SK-N-SH (cell line): ENCODE results near the gene TPMT. TPM values are rescaled to one million over a fixed set of nuclear protein-coding genes. Genes with fewer than 3 reads are reported as not detected.

Experiments
- CTCF ChIA-PET: fragments of 300-600, 350-600 bp; formaldehyde crosslinking; extraction: SDS; loops from one replicate; lab custom pipeline; 2021; lab: Yijun Ruan, JAX
- POLR2A ChIA-PET: fragments of 350-600 bp; sonication (Branson Sonifier 250); formaldehyde crosslinking; extraction: SDS; loops from one replicate; lab custom pipeline; 2020; ENCODE audit warnings: antibody characterized with exemption, inconsistent platforms; lab: Yijun Ruan, JAX
- DNase-seq: peaks from one replicate; pipeline ENCODE4 v3.0.0; 2012
- H2AFZ ChIP-seq: fragments of 200-600 bp; sonication (generic); 2 replicates; pipeline ENCODE4 v1.8.1; 2016; ENCODE audit warnings: antibody characterized with exemption, mild to moderate bottlenecking, low read depth
- H3F3A ChIP-seq: fragments of 200-600 bp; sonication (generic); replicated peaks from 2 replicates; pipeline ENCODE3; 2016; ENCODE audit warnings: antibody characterized with exemption, mild to moderate bottlenecking; ENCODE audit not compliant: insufficient read depth
- H3K27ac ChIP-seq, 2 experiments: fragments of 200-500 bp in 1 of 2; fragments of 200-600 bp in 1 of 2; sonication (Bioruptor generic) in 1 of 2; sonication (generic), shearing (Covaris generic) in 1 of 2; 2 replicates each; pipeline versions ENCODE4 v1.5.1 to v1.6.1; 2014 to 2016; ENCODE audit warnings: low read depth in 2 of 2, inconsistent platforms in 1 of 2, low read length in 1 of 2, mild to moderate bottlenecking in 1 of 2, mixed read lengths in 1 of 2
- H3K27me3 ChIP-seq: fragments of 200-600 bp; sonication (generic), shearing (Covaris generic); 2 replicates; pipeline ENCODE4 v1.6.1; 2016; ENCODE audit warnings: mixed run types; ENCODE audit not compliant: insufficient read depth
- H3K36me3 ChIP-seq, 2 experiments: fragments of 200-500 bp in 1 of 2; fragments of 200-600 bp in 1 of 2; sonication (Bioruptor generic) in 1 of 2; sonication (generic) in 1 of 2; replicated peaks in 1 of 2; 2 replicates each; pipeline versions ENCODE3 to v1.5.1; 2014 to 2016; ENCODE audit warnings: low read length in 1 of 2, mild to moderate bottlenecking in 1 of 2; ENCODE audit not compliant: insufficient read depth in 2 of 2, control insufficient read depth in 1 of 2
- H3K4me1 ChIP-seq, 2 experiments: fragments of 200-500 bp in 1 of 2; fragments of 200-600 bp in 1 of 2; sonication (Bioruptor generic) in 1 of 2; sonication (generic), shearing (Covaris generic) in 1 of 2; 2 replicates each; pipeline versions ENCODE4 v1.5.1 to v1.6.1; 2014 to 2016; ENCODE audit warnings: low read depth in 1 of 2, low read length in 1 of 2, mixed run types in 1 of 2; ENCODE audit not compliant: insufficient read depth in 2 of 2, control insufficient read depth in 1 of 2
- H3K4me2 ChIP-seq: fragments of 200-600 bp; sonication (generic), shearing (Covaris generic); 2 replicates; pipeline ENCODE4 v1.6.1; 2017; ENCODE audit warnings: mixed run types
- H3K4me3 ChIP-seq, 2 experiments: fragments of 200-500 bp in 1 of 2; fragments of 200-600 bp in 1 of 2; sonication (Bioruptor generic) in 1 of 2; sonication (generic), shearing (Covaris generic) in 1 of 2; 2 replicates each; pipeline versions ENCODE4 v1.5.1 to v1.8.1; 2014 to 2016; ENCODE audit warnings: low read depth in 2 of 2, inconsistent platforms in 1 of 2, low read length in 1 of 2, mild to moderate bottlenecking in 1 of 2, mixed read lengths in 1 of 2, moderate library complexity in 1 of 2
- H3K79me2 ChIP-seq: fragments of 200-600 bp; sonication (generic); 2 replicates; pipeline ENCODE4 v1.8.1; 2017; ENCODE audit warnings: mild to moderate bottlenecking; ENCODE audit not compliant: insufficient read depth
- H3K9ac ChIP-seq: fragments of 200-600 bp; sonication (generic); 2 replicates; pipeline ENCODE4 v1.6.1; 2017; ENCODE audit warnings: mixed run types
- H3K9me2 ChIP-seq: fragments of 200-600 bp; sonication (generic); 2 replicates; pipeline ENCODE4 v1.6.1; 2017; ENCODE audit warnings: mixed run types
- H3K9me3 ChIP-seq: fragments of 200-600 bp; sonication (generic); 2 replicates; pipeline ENCODE4 v1.6.1; 2017; ENCODE audit warnings: mixed run types, mild to moderate bottlenecking, moderate library complexity
- H4K20me1 ChIP-seq: fragments of 200-600 bp; sonication (generic); 2 replicates; pipeline ENCODE4 v1.6.1; 2017; ENCODE audit warnings: mild to moderate bottlenecking, mixed run types; ENCODE audit not compliant: insufficient read depth
- ELF1 ChIP-seq: IDR thresholded peaks from 2 replicates; pipeline ENCODE4 v1.4.0; 2012
- FOSL2 ChIP-seq: IDR thresholded peaks from 2 replicates; pipeline ENCODE4 v1.4.0; 2012; ENCODE audit warnings: low read depth, mild to moderate bottlenecking, moderate library complexity, borderline replicate concordance
- JUND ChIP-seq: IDR thresholded peaks from 2 replicates; pipeline ENCODE4 v1.4.0; 2012
- POLR2AphosphoS5 ChIP-seq: IDR thresholded peaks from 2 replicates; pipeline ENCODE4 v1.6.1; 2012; ENCODE audit warnings: low read depth, low read length
- RCOR1 ChIP-seq: fragments of 150-350 bp; IDR thresholded peaks from 2 replicates; pipeline ENCODE4 v1.6.1; 2017; ENCODE audit warnings: antibody characterized with exemption, low read length
- YY1 ChIP-seq: IDR thresholded peaks from 2 replicates; pipeline ENCODE4 v1.4.0; 2012; ENCODE audit warnings: low read depth, mild to moderate bottlenecking
- WGBS: methylation state at CpG from one replicate; pipeline ENCODE4 v1.1.6; 2017; ENCODE audit warnings: low lambda C conversion rate; 5-methylcytosine and 5-hydroxymethylcytosine counted together
- polyA plus RNA-seq, 3 experiments: library from polyadenylated mRNA; depleted of rRNA; stranded (reverse); fragments of >200 nt; gene quantifications; 2 replicates each; pipeline ENCODE4 v1.2.3, GENCODE V29; 2012
- TF ChIP-seq, protein P1 (sequence below): IDR thresholded peaks from 2 replicates; pipeline ENCODE4; 2012

The TPMT gene
- polyA plus RNA-seq, 1 of the 3 experiments (the other 2 are of a cell fraction) = 8.1 TPM

DNA sequence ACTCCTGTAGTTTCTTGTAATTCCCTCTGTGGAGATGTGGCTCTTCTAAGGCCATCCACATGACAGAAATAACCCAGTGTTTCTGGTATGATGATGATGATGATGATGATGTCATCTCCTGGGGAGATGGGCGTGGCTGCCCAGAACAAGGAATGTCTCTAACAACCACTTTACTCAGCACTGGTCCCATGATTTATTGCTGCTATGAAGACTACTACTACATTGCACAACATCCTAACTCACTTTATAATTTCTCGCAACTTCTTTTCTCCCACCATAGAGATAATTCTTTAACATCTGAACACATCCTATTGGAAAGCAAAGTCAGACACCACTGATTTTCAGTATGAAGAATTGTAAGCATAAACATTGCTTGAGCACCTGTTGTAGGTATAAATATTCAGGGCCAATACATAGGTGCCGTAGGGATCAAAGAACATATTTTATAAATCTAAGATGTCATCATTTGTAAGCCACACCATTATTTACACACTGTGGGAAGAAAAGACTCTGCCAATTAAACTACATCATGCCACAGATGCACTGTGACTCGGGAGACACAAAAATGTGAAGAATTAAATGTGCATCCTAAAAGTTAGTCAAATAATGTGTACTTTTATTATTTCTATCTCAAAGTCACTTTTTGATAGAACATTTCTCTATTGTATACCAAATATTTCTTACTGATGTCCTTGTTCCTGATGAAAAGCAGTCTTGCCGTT lies 6.4 kb downstream of the TPMT start:
- peaks cover 8 to 19% of the 10 kb centered on the region in 2 experiments; a peak in 3 of 4 replicates for H3K4me1 ChIP-seq
- H3K9me2 ChIP-seq = no peaks in the 10 kb centered on the region
- peak overlapping the region in 1 of 2 experiments; percentile 59; a peak in 1 of 4 replicates for H3K27ac ChIP-seq
- no peak overlapping the region for H3K4me2 ChIP-seq
- no peak for DNase-seq
- H3F3A ChIP-seq = peaks cover 16% of the 10 kb centered on the region
- H3K79me2 ChIP-seq = peaks cover 3% of the 10 kb centered on the region; the same call in 1 of the 2 replicates
- H4K20me1 ChIP-seq = no peaks in the 10 kb centered on the region
- CTCF ChIA-PET = no interaction called here
- POLR2A ChIA-PET = no interaction called here
- no peaks in the 10 kb centered on the region for H3K27me3 ChIP-seq
- TF ChIP-seq ELF1 (no peak), JUND (no peak), RCOR1 (no peak), YY1 (no peak)
- TF ChIP-seq, protein P1, sequence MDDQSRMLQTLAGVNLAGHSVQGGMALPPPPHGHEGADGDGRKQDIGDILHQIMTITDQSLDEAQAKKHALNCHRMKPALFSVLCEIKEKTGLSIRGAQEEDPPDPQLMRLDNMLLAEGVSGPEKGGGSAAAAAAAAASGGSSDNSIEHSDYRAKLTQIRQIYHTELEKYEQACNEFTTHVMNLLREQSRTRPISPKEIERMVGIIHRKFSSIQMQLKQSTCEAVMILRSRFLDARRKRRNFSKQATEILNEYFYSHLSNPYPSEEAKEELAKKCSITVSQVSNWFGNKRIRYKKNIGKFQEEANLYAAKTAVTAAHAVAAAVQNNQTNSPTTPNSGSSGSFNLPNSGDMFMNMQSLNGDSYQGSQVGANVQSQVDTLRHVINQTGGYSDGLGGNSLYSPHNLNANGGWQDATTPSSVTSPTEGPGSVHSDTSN = 0 out of 2 replicates have a peak, but pooled peaks have one; percentile 14
- H3K9me3 ChIP-seq = no peaks in the 10 kb centered on the region
- H3K4me3 ChIP-seq = no peak overlapping the region
- peaks cover 3 to 7% of the 10 kb centered on the region in 2 experiments for H3K36me3 ChIP-seq
- WGBS = 91% methylated on average over 5 of the region's 5 CpGs
- H2AFZ ChIP-seq = no peak overlapping the region; the same call in 1 of the 2 replicates
- no peak overlapping the region for H3K9ac ChIP-seq

DNA sequence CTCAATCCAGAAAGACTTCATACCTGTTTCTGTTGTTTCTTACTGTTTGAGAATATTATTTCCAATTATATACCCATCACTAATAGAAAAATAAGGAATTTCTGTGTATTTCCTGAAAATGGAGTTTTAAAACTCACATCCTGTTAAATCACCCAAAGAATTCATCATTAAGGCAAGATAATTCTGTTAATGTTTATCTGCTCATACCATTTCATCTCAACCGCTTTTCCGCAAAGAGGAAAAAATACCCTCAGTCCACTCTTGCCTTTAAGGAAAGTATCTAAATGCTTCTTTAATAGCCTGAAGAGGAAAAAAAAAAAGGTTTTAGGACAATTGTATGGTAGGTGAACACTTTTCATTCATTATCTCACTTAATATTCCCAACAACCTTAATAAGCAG lies 7.3 kb downstream of the TPMT start:
- Histone ChIP-seq H3K36me3 (peaks cover 10 to 13% of the 10 kb centered on the region in 2 experiments), H3K79me2 (0 out of 2 replicates have a peak, but pooled peaks cover 3% of the 10 kb centered on the region), H3F3A (peaks cover 12% of the 10 kb centered on the region), H3K27ac (peak overlapping the region in 1 of 2 experiments; percentile 59; a peak in 2 of 4 replicates), H4K20me1 (no peaks in the 10 kb centered on the region), H3K4me3 (no peak overlapping the region), H3K9me2 (no peaks in the 10 kb centered on the region), H3K27me3 (no peaks in the 10 kb centered on the region), H3K9me3 (no peaks in the 10 kb centered on the region), H3K9ac (peak overlapping the region; percentile 17; the same call in 1 of the 2 replicates), H3K4me2 (no peak overlapping the region), H3K4me1 (peaks cover under 1 to 11% of the 10 kb centered on the region in 2 experiments; a peak in 3 of 4 replicates), H2AFZ (no peak overlapping the region)
- WGBS = 90% methylated on average over 2 of the region's 2 CpGs
- ChIA-PET CTCF (interaction anchor here (0.6 to 1.1 kb wide), 2 partner anchors 25 to 184 kb away, joined by 3 read pairs; no protein-coding TSS in a partner anchor), POLR2A (no interaction called here)
- no peak for DNase-seq
- TF ChIP-seq RCOR1 = no peak
- TF ChIP-seq POLR2AphosphoS5 = no peak

DNA sequence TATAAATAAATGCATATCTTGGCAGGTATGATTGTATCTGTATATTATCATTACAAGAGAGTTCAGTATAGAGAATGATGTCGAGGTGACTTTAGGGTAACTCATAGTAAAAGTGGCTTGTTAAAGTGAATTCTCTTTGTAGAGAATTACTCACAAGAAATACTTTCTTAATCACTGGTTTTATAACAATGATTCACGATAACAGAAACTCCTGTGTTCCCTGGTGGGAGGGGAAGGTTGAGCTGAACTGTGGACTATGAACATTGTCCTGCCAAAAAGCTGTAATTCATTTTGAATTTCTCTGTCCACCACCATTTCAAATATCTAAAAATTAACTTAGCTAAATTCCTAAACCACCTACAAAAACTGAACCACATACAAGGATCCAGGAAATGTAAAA lies 7.7 kb downstream of the TPMT start:
- CTCF ChIA-PET = interaction anchor here (0.6 to 1.1 kb wide), 2 partner anchors 24 to 183 kb away, joined by 3 read pairs; no protein-coding TSS in a partner anchor
- peak overlapping the region in 1 of 2 experiments; percentile 59; a peak in 2 of 4 replicates for H3K27ac ChIP-seq

More for the DNA sequence above, 7.7 kb downstream of the TPMT start:
- WGBS = 22% methylated on average over 2 of the region's 2 CpGs
- Histone ChIP-seq H3K9me3 (no peaks in the 10 kb centered on the region), H3K4me2 (no peak overlapping the region), H4K20me1 (no peaks in the 10 kb centered on the region), H3K4me3 (no peak overlapping the region), H3F3A (peaks cover 12% of the 10 kb centered on the region), H3K9me2 (no peaks in the 10 kb centered on the region), H3K9ac (peak overlapping the region; percentile 17; the same call in 1 of the 2 replicates), H2AFZ (no peak overlapping the region), H3K79me2 (0 out of 2 replicates have a peak, but pooled peaks cover 3% of the 10 kb centered on the region), H3K4me1 (peaks cover 0 to 9% of the 10 kb centered on the region in 2 experiments; a peak in 1 of 4 replicates), H3K27me3 (no peaks in the 10 kb centered on the region), H3K36me3 (peaks cover 12 to 13% of the 10 kb centered on the region in 2 experiments)
- TF ChIP-seq FOSL2 (peak; percentile 41; the same call in 1 of the 2 replicates), JUND (0 out of 2 replicates have a peak, but pooled peaks have one; percentile 23), POLR2AphosphoS5 (no peak)
- DNase-seq = no peak
- POLR2A ChIA-PET = no interaction called here
